Measurements from ENCODE around the gene ADRB2.

DNA sequence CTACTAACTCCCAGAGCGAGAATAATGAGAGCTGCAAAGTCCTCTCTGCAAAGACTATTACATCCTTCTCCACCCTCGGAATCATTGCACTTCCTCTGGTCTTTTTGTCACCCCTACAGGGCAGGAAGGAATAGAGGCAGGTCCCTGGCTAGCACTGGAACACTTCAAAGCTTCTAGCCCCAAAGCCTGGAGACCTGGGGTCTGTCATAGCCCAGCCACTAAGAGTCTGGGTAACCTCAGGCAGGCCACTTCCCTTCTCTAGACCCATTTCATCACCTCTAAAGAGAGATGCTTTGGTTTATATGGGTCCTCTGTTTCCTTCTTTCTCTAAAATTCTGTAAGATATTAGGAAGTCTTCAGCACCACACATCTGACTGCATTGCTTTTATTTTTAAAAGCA lies 6.7 kb downstream of the ADRB2 start:
- TF ChIP-seq, protein P1, sequence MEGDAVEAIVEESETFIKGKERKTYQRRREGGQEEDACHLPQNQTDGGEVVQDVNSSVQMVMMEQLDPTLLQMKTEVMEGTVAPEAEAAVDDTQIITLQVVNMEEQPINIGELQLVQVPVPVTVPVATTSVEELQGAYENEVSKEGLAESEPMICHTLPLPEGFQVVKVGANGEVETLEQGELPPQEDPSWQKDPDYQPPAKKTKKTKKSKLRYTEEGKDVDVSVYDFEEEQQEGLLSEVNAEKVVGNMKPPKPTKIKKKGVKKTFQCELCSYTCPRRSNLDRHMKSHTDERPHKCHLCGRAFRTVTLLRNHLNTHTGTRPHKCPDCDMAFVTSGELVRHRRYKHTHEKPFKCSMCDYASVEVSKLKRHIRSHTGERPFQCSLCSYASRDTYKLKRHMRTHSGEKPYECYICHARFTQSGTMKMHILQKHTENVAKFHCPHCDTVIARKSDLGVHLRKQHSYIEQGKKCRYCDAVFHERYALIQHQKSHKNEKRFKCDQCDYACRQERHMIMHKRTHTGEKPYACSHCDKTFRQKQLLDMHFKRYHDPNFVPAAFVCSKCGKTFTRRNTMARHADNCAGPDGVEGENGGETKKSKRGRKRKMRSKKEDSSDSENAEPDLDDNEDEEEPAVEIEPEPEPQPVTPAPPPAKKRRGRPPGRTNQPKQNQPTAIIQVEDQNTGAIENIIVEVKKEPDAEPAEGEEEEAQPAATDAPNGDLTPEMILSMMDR (IDR thresholded peaks at IDR 0.05) = no peak
- no peak for TF ChIP-seq POLR2A (IDR thresholded peaks at IDR 0.05)
